Colonic mucosa (tissue), 4 donors: Measurements from ENCODE around the gene ZBTB20. TPM values are rescaled to one million over a fixed set of nuclear protein-coding genes. Genes with fewer than 3 reads are reported as not detected.

Experiments
- DNase-seq: peaks from one replicate; pipeline ENCODE4 v3.0.0-alpha.2; 2020
- H3K27ac ChIP-seq: fragments of 200-600 bp; one replicate; pipeline ENCODE4 v1.8.0; 2021
- H3K27me3 ChIP-seq: fragments of 200-600 bp; one replicate; pipeline ENCODE4 v1.8.0; 2021
- H3K36me3 ChIP-seq: fragments of 200-600 bp; one replicate; pipeline ENCODE4 v1.8.0; 2021
- H3K4me1 ChIP-seq: fragments of 200-600 bp; one replicate; pipeline ENCODE4 v1.8.0; 2021; ENCODE audit warnings: mild to moderate bottlenecking
- H3K4me3 ChIP-seq: fragments of 200-600 bp; one replicate; pipeline ENCODE4 v1.8.0; 2021
- H3K9ac ChIP-seq, 2 donors: one replicate each; pipeline ENCODE4 v1.7.0; 2013; ENCODE audit warnings: control low read depth in 2 of 2, low read depth in 2 of 2, low read length in 2 of 2
- H3K9me3 ChIP-seq: fragments of 200-600 bp; one replicate; pipeline ENCODE4 v1.8.0; 2021
- CTCF ChIP-seq: fragments of 200-600 bp; IDR thresholded peaks from one replicate; pipeline ENCODE4 v1.8.0; 2022; ENCODE audit warnings: antibody characterized with exemption, mild to moderate bottlenecking
- intact Hi-C: fragments of 100-400 bp; cut with DNase I; formaldehyde crosslinking; loops from one replicate; pipeline ENCODE4 v1.14.1; 2022
- total RNA-seq, 2 donors: library from RNA; stranded (reverse); fragmentation: NEBNext Ultra II Directional in 1 of 2; extraction: Animal tissue kit (Norgen Biotek cat#: 25700) in 1 of 2; gene quantifications; one replicate each; pipeline ENCODE4 v1.2.1, GENCODE V29; 2021
- donor health status: healthy.
- donor health status: DM: no; HTN: no; CAD: no.
- donor health status: DM: no; HTN: no; CAD: no.

The ZBTB20 gene
- total RNA-seq, 2 donors from 2014 or later: 12.7 to 21.2 TPM

DNA sequence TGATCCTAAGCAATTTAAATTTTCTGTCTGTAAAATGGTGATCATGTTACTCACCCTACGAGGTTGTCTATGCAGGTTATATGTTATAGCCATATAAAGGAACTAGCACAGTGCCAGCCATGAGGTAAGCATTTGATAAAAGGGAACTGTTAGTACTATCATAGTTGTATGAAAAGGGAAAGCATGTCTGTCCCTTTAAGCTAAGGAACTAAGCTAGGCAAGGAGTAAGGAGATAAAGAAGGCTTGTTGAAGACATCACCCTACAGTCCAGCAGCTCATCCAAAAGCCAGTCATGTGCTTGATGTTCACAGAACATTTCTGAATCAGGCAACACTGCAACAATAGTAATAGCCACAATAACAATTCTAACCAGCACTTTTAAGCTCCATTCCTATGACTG, 243.9 kb downstream of the ZBTB20 start:
- Histone ChIP-seq H3K4me3 (no peak overlapping the region), H3K4me1 (no peaks in the 10 kb centered on the region), H3K9me3 (no peaks in the 10 kb centered on the region), H3K36me3 (no peaks in the 10 kb centered on the region), H3K27ac (no peak overlapping the region), H3K27me3 (no peaks in the 10 kb centered on the region), H3K9ac (no peak overlapping the region)
- TF ChIP-seq CTCF: no peak
- DNase-seq: no peak
- intact Hi-C loops: no loop called here

- Histone ChIP-seq H3K36me3 (no peaks in the 10 kb centered on the region), H3K4me1 (no peaks in the 10 kb centered on the region), H3K27me3 (no peaks in the 10 kb centered on the region), H3K9me3 (no peaks in the 10 kb centered on the region), H3K9ac (no peak overlapping the region), H3K4me3 (no peak overlapping the region), H3K27ac (no peak overlapping the region)
- intact Hi-C loops: no loop called here
- DNase-seq: no peak
- no peak for TF ChIP-seq CTCF
These were observed 244.4 kb downstream of the ZBTB20 start for GRCh38 chr3:114902691-114903101.

- no peak for TF ChIP-seq CTCF
- no peaks in the 10 kb centered on the region for H3K36me3 ChIP-seq
- H3K9me3 ChIP-seq: no peaks in the 10 kb centered on the region
- no peaks in the 10 kb centered on the region for H3K27me3 ChIP-seq
- H3K9ac ChIP-seq: peak overlapping the region in 1 of 2 donors; percentile 15
- H3K4me1 ChIP-seq: no peaks in the 10 kb centered on the region
- DNase-seq: no peak
- intact Hi-C loops: no loop called here
- no peak overlapping the region for H3K4me3 ChIP-seq
- H3K27ac ChIP-seq: no peak overlapping the region
These were observed 246.2 kb downstream of the ZBTB20 start for GRCh38 chr3:114900908-114901307.

DNA sequence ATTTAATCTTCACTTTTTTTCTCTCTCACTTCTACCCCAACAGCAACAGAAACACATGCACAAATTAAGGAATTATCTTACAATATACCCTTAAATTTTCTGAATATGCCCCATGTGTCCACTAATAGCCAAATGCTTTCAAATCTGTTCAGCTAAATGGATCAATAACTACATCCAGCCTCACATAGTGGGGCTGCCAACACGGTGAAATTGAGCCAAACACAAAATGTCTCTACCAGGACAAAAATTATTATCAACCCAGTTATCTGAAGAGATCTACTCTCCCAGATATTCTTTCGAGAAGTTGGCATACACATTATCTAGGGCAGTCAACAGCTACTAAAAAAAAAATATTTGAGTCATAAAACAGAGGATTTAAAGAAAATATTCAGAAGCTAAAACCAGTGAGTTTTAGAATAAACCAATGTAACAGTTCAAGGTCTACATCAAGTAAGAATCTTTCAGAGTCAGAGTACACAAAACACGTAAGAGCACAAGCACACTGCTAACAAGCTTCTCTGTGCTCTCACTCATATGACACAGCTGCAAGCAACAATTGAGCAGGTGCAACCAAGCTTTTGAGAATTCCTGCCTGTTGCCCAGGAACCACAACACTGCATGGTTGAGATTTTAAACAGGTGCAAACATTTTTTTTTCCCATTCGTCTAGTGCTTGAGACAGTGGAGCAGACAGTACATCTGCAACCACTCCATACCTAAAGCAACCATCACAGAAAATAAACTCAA, 247.7 kb downstream of the ZBTB20 start:
- Histone ChIP-seq H3K36me3 (no peaks in the 10 kb centered on the region), H3K9ac (no peak overlapping the region), H3K4me3 (no peak overlapping the region), H3K4me1 (no peaks in the 10 kb centered on the region), H3K27me3 (no peaks in the 10 kb centered on the region), H3K27ac (no peak overlapping the region), H3K9me3 (no peaks in the 10 kb centered on the region)
- intact Hi-C loops: no loop called here
- peak; percentile 34 for DNase-seq
- no peak for TF ChIP-seq CTCF

- intact Hi-C loops: no loop called here
- Histone ChIP-seq H3K9ac (no peak overlapping the region), H3K4me1 (no peaks in the 10 kb centered on the region), H3K9me3 (no peaks in the 10 kb centered on the region), H3K27me3 (no peaks in the 10 kb centered on the region), H3K4me3 (no peak overlapping the region), H3K27ac (no peak overlapping the region), H3K36me3 (no peaks in the 10 kb centered on the region)
- DNase-seq: no peak
- no peak for TF ChIP-seq CTCF
These were observed 250.1 kb downstream of the ZBTB20 start for GRCh38 chr3:114896978-114897377.
